Measurements from ENCODE around the gene ASTN2.

Gene ASTN2

GRCh38 chr9:116546711-116547581, 867.9 kb downstream of the ASTN2 start:
- TF ChIP-seq POLR2A (IDR thresholded peaks at IDR 0.05; ENCODE audit: low read length) (no peak), GATA1 (IDR thresholded peaks at IDR 0.05; ENCODE audit: low read depth, low read length) (no peak)

DNA sequence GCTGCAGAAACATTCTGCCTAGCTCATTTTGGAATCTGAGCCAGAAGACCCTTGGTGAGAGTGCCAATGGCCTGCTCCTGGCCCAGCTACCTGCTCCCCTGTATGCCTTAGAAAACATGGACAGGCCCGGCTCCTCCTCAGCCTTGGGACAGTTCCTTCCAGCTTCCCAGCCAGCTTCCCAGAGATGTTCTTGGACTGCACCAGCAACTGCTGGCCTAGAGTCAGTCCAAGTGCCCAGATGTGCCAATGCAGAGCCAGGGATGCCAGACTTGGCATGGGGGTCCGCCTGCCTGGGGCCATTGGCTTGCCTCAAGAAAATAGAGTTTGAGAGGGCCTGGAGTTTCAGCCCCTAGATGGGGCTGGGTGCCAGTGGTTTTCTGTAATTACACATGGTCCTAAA, 870.0 kb downstream of the ASTN2 start:
- no peak for DNase-seq
- no peak for TF ChIP-seq GATA1 (IDR thresholded peaks at IDR 0.05; ENCODE audit: low read depth, low read length)
- no peak for TF ChIP-seq POLR2A (IDR thresholded peaks at IDR 0.05; ENCODE audit: low read length)

More at GRCh38 chr9:116546711-116547581, 867.9 kb downstream of the ASTN2 start:
- DNase-seq: peak in 1 of 2 experiments; percentile 16

- no peak for TF ChIP-seq GATA1 (IDR thresholded peaks at IDR 0.05; ENCODE audit: low read depth, low read length)
- no peak for TF ChIP-seq POLR2A (IDR thresholded peaks at IDR 0.05; ENCODE audit: low read length)
- DNase-seq: no peak
These were observed 871.0 kb downstream of the ASTN2 start for GRCh38 chr9:116543731-116544400.

GRCh38 chr9:116541402-116541801, 873.5 kb downstream of the ASTN2 start:
- no peak for DNase-seq

GRCh38 chr9:116539549-116539948, 875.3 kb downstream of the ASTN2 start:
- DNase-seq: no peak
- no peak for TF ChIP-seq GATA1 (IDR thresholded peaks at IDR 0.05; ENCODE audit: low read depth, low read length)
- no peak for TF ChIP-seq POLR2A (IDR thresholded peaks at IDR 0.05; ENCODE audit: low read length)

More at GRCh38 chr9:116541402-116541801, 873.5 kb downstream of the ASTN2 start:
- TF ChIP-seq POLR2A (IDR thresholded peaks at IDR 0.05; ENCODE audit: low read length) (no peak), GATA1 (IDR thresholded peaks at IDR 0.05; ENCODE audit: low read depth, low read length) (no peak)

DNA sequence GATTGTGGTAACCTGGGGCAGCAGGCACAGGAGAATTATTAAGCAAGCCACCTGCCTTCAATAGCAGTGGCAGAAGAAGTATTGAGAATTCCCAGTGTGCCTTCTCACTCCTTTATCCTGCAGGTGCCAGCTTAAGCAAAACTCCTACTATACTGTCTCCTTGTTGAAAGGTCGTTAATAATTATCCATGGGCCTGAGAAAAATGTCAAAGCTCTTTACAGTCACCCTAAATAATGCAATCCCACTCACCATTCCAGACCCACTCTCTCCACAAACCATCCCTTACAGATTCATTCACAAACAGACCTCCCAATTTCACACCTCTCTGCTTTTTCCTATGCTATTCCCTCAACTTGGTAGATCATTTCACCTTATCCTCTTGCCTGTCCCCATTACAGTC, 889.2 kb downstream of the ASTN2 start:
- DNase-seq: no peak
- TF ChIP-seq GATA1 (IDR thresholded peaks at IDR 0.05; ENCODE audit: low read depth, low read length) (no peak), POLR2A (IDR thresholded peaks at IDR 0.05; ENCODE audit: low read length) (no peak)

- no peak for DNase-seq
- no peak for TF ChIP-seq GATA1 (IDR thresholded peaks at IDR 0.05; ENCODE audit: low read depth, low read length)
- TF ChIP-seq POLR2A (IDR thresholded peaks at IDR 0.05; ENCODE audit: low read length): no peak
These were observed 889.9 kb downstream of the ASTN2 start for GRCh38 chr9:116524778-116525470.

DNA sequence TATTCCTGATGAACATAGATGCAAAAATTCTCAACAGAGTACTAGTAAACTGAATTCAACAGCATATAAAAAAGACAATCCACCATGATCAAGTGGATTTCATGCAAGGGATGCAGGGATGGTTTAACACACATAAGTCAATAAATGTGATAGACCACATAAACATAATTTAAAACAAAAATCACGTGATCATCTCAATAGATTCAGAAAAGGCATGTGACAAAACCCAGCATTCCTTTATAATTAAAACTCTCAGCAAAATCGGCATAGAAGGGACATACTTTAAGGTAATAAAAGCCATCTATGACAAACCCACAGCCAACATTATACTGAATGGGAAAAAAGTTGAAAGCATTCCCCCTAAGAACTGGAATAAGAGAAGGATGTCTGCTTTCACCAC, 894.6 kb downstream of the ASTN2 start:
- no peak for DNase-seq
- TF ChIP-seq POLR2A (IDR thresholded peaks at IDR 0.05; ENCODE audit: low read length): no peak
- no peak for TF ChIP-seq GATA1 (IDR thresholded peaks at IDR 0.05; ENCODE audit: low read depth, low read length)

DNA sequence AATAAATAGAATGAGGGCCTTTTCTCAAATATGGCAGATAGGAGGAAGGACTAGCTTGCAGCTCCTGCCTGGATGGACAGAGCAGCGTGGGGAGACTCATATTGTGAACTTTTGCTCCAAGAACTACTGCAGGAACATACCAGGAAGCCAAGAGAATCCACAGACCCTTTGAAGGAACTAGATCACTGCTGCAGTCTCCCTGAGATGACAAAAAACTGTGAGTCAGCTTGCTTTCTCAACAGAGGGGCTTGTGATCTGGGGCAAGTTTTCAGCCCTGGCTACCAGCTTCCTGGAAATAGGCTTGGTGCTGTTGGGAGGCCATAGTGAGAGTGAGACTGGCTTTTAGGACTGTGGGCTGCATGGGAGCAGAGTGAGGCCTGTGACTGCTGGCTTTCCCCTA, 898.4 kb downstream of the ASTN2 start:
- TF ChIP-seq POLR2A (IDR thresholded peaks at IDR 0.05; ENCODE audit: low read length) (no peak), GATA1 (IDR thresholded peaks at IDR 0.05; ENCODE audit: low read depth, low read length) (no peak)
- no peak for DNase-seq

- no peak for TF ChIP-seq POLR2A (IDR thresholded peaks at IDR 0.05; ENCODE audit: low read length)
- TF ChIP-seq GATA1 (IDR thresholded peaks at IDR 0.05; ENCODE audit: low read depth, low read length): no peak
- DNase-seq: no peak
These were observed 899.3 kb downstream of the ASTN2 start for GRCh38 chr9:116515541-116515940.

- no peak for DNase-seq
- TF ChIP-seq POLR2A (IDR thresholded peaks at IDR 0.05; ENCODE audit: low read length) (no peak), GATA1 (IDR thresholded peaks at IDR 0.05; ENCODE audit: low read depth, low read length) (no peak)
These were observed 908.2 kb downstream of the ASTN2 start for GRCh38 chr9:116506685-116507084.

- no peak for DNase-seq
- TF ChIP-seq GATA1 (IDR thresholded peaks at IDR 0.05; ENCODE audit: low read depth, low read length): no peak
- TF ChIP-seq POLR2A (IDR thresholded peaks at IDR 0.05; ENCODE audit: low read length): no peak
These were observed 909.9 kb downstream of the ASTN2 start for GRCh38 chr9:116504893-116505480.

- no peak for DNase-seq
- no peak for TF ChIP-seq GATA1 (IDR thresholded peaks at IDR 0.05; ENCODE audit: low read depth, low read length)
- no peak for TF ChIP-seq POLR2A (IDR thresholded peaks at IDR 0.05; ENCODE audit: low read length)
These were observed 910.8 kb downstream of the ASTN2 start for GRCh38 chr9:116504081-116504480.

DNA sequence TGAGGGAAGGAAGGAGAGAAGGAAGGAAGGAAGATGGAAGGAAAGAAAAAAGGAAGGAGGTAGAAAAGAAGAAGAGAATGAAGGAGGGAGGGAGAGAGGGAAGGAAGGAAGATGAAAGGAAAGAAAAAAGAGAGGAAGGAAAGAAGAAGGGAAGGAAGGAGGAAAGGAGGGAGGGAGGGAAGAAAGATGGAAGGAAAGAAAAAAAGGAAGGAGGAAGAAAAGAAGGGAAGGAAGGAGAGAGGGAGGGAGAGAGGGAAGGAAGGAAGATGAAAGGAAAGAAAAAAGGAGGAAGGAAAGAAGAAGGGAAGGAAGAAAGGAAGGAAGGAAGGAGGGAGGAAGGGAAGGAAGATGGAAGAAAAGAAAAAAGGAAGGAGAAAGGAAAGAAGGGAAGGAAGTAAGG, 912.1 kb downstream of the ASTN2 start:
- DNase-seq: no peak
- TF ChIP-seq GATA1 (IDR thresholded peaks at IDR 0.05; ENCODE audit: low read depth, low read length) (no peak), POLR2A (IDR thresholded peaks at IDR 0.05; ENCODE audit: low read length) (no peak)

All from erythroblast (primary cell).